ENCODE measurements around the gene SPSB3. TPM values are rescaled to one million over a fixed set of nuclear protein-coding genes. Genes with fewer than 3 reads are reported as not detected.
A peak's percentile ranks its signal among the peaks of the same experiment; 100 is the strongest.

The SPSB3 gene
- total RNA-seq, 1 donor from 2014 or later: 52.9 TPM

GRCh38 chr16:1764971-1765370 is 17.4 kb downstream of the SPSB3 start:
- Mint-ChIP-seq H3K4me1 (ENCODE audit: unreplicated experiment) (no peaks in the 10 kb centered on the region), H3K27ac (ENCODE audit: unreplicated experiment) (no peak overlapping the region), H3K4me3 (ENCODE audit: unreplicated experiment) (no peak overlapping the region), H3K27me3 (ENCODE audit: unreplicated experiment) (peaks cover 14% of the 10 kb centered on the region), H3K36me3 (ENCODE audit: low read depth, unreplicated experiment) (peaks cover 24% of the 10 kb centered on the region), H3K9me3 (ENCODE audit: unreplicated experiment) (no peaks in the 10 kb centered on the region)
- DNase-seq (ENCODE audit: low spot score): no peak
- no peak for TF ChIP-seq CTCF (IDR thresholded peaks at IDR 0.05; ENCODE audit: unreplicated experiment)

DNA sequence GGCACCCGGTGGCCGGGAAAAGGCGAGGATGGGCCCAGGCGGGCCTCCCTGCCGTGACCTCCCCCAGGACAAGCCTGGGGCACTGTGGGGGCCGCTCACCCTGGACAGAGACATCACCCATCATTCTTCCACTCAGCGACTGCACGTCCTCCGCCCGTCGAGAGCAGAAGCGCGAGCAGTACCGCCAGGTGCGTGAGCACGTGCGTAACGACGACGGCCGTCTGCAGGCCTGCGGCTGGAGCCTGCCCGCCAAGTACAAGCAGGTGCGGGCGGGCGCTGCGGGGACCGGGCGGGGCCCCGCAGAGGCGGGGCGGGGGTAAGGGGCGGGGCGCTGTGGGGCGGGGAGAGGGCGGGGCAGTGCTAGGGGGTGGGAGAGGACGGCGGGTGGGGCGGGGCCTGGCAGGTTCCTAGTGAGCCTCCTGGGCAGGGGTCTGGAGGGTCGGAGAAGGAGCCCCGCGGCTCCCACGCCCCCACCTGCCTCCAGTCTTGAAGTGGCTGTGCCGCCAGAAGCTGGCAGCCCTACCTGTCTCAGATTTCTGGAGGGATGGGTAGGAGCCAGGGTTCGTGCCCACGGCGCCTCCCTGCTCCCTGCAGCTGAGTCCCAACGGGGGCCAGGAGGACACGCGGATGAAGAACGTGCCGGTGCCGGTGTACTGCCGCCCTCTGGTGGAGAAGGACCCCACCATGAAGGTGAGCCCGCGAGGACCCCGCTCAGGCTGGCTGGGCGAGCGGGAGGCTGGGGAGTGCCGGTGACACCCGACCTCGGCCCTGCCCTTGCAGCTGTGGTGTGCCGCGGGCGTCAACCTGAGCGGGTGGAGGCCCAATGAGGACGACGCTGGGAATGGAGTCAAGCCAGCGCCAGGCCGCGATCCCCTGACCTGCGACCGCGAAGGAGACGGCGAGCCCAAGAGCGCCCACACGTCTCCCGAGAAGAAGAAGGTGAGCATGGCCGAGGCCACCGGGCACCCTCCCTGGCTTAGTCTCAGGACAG is 18.6 kb downstream of the SPSB3 start:
- Mint-ChIP-seq H3K36me3 (ENCODE audit: low read depth, unreplicated experiment) (peaks cover 25% of the 10 kb centered on the region), H3K4me1 (ENCODE audit: unreplicated experiment) (no peaks in the 10 kb centered on the region), H3K4me3 (ENCODE audit: unreplicated experiment) (no peak overlapping the region), H3K9me3 (ENCODE audit: unreplicated experiment) (no peaks in the 10 kb centered on the region), H3K27ac (ENCODE audit: unreplicated experiment) (no peak overlapping the region), H3K27me3 (ENCODE audit: unreplicated experiment) (peaks cover 12% of the 10 kb centered on the region)
- peak; percentile 76 for DNase-seq (ENCODE audit: low spot score)
- TF ChIP-seq CTCF (IDR thresholded peaks at IDR 0.05; ENCODE audit: unreplicated experiment): peak; percentile 56

DNA sequence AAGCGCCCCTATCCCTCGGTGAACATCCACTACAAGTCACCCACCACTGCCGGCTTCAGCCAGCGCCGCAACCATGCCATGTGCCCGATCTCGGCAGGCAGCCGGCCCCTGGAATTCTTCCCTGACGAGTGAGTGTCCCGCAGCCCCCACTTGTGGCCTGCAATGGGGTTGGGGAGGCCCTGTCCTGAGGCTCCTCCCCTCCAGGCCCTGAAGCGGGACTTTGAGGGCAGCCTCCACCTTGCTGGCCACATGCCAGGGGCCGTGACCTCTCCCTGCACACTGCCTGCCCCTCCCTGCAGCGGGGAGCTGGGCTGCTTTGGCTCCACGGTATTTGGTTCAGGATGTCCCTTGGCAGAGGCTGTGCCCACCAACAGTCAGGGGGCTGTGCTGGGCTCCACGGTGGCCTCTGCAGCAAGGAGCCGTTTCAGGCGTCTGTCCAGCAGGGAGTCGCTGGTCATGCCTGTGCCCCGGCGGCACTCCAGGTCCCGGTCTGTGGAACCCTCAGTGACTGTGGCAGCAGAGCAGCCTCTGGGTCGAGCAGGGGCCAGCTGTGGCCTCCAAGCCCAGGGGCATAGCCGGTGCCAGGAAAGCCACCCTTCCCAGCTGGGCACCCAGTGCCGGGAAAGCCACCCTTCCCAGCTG is 19.4 kb downstream of the SPSB3 start:
- no peak for TF ChIP-seq CTCF (IDR thresholded peaks at IDR 0.05; ENCODE audit: unreplicated experiment)
- H3K4me1 Mint-ChIP-seq (ENCODE audit: unreplicated experiment): no peaks in the 10 kb centered on the region
- peaks cover 12% of the 10 kb centered on the region for H3K27me3 Mint-ChIP-seq (ENCODE audit: unreplicated experiment)
- DNase-seq (ENCODE audit: low spot score): no peak
- no peak overlapping the region for H3K4me3 Mint-ChIP-seq (ENCODE audit: unreplicated experiment)
- H3K36me3 Mint-ChIP-seq (ENCODE audit: low read depth, unreplicated experiment): peaks cover 25% of the 10 kb centered on the region
- H3K9me3 Mint-ChIP-seq (ENCODE audit: unreplicated experiment): no peaks in the 10 kb centered on the region
- H3K27ac Mint-ChIP-seq (ENCODE audit: unreplicated experiment): no peak overlapping the region

DNA sequence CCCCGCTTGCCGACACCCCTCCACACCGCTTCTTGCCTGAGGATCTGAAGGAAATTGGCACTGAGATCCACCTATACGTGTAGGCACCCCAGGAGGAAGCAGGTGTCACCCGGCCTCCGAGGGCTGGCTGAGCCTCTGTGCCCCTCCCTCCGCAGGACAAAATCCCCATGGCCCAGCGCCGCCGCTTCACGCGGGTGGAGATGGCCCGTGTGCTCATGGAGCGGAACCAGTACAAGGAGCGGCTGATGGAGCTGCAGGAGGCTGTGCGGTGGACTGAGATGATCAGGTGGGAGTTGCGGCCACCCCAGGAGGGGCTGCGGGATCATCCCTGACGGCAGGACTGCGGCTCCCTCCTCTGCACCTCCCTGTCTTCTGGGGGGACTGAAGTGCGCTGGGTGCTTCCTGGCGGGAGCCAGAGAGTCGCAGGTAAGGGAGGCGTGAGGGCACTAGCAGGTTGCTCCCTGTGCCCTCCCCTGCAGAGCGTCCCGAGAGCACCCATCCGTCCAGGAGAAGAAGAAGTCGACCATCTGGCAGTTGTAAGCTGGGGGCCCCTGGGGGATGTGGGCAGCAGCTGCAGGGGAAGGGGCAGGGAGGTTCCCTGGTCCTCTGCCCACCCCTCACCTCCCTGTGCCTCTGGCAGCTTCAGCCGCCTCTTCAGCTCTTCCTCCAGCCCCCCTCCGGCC is 20.0 kb downstream of the SPSB3 start:
- Mint-ChIP-seq H3K4me1 (ENCODE audit: unreplicated experiment) (no peaks in the 10 kb centered on the region), H3K36me3 (ENCODE audit: low read depth, unreplicated experiment) (peaks cover 22% of the 10 kb centered on the region), H3K27ac (ENCODE audit: unreplicated experiment) (no peak overlapping the region), H3K9me3 (ENCODE audit: unreplicated experiment) (no peaks in the 10 kb centered on the region), H3K27me3 (ENCODE audit: unreplicated experiment) (peaks cover 12% of the 10 kb centered on the region), H3K4me3 (ENCODE audit: unreplicated experiment) (no peak overlapping the region)
- TF ChIP-seq CTCF (IDR thresholded peaks at IDR 0.05; ENCODE audit: unreplicated experiment): no peak
- no peak for DNase-seq (ENCODE audit: low spot score)

All from endothelial cell (in vitro differentiated cells).